ENCODE measurements around the gene ACOT11.
"Not testable (repeated sequence)": the region's sequence is repeated elsewhere in the genome, so short reads cannot be mapped to it uniquely, and the experiment has no call there.

The ACOT11 gene

DNA sequence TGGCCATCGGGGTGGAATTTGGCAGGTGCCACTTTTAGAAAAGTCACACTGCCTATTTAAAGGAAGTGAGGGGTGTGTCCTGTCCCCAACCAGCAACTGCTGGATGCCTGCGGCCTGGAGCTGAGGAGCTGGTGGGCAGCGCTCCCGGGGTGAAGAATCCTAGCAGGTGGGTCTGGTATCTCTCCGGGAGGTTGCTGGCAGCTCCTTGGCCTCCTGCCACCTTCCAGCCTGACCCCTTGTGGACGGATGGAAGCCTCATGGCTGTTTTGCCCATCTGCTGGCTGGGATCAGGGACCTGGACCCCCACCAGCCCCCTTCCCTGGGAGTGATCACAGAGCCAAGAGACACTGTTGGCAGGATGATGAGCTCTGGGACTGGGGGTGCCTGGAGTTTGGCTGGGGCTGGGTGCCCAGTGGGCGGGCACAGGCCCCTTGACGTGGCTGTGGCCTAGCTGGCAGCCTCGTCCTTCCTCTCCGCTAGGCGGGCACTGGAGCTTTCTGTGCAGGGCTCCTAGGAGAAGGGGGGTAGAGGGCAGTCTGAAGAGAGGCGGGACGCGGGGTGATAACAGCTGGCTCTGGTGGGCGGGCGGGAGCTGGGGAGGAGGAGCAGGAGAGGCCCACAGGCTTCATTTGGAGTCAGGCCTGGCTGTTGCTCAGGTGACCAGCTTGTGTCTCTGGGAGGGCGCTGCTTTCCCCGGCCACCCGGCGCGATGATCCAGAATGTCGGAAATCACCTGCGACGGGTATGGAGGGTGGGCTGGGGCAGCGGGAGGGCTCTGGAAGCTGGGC, at the start of gene ACOT11:
ACOT11 (plus strand) TSS at position 628 of the 788 bp plus-strand sequence; CDS start at position 710, 82 bp downstream.
- no peak for DNase-seq (ENCODE audit: low read depth in 2 of 2)

DNA sequence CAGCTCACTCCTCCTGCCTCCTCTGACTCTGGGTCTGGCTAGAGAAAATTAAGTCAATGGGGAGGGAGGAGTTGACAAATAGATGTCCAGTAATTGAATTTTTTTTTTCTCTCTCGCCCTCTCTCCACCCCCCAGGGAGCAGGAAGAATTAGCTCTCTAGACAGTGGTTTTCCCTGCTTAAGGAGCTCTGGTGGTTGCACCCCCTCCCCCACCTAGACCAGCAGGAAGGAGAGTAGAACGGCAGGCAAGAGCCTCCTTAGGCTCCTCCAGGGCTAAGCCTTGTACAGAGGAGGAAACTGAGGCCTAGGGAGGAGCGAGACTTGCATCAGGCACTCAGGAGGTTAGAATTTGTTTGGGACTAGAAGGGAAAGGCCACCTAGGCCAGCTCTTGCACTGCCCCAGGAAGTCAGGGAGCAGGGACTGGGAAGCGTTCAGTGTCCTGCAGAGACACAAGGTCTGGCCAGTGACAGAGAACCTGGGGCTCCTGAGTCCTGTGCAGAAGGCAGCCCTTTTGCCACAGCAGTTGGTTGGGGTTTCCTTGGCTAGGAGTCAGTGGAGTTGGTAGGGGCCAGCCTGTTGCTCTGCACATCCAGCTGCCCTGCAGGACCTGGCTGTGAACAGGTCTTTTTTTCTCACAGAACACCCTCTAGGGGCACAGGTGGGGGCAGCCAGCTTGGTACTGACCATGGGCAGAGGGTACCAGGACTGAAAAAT, 49.5 kb upstream of the ACOT11 start:
- DNase-seq (ENCODE audit: low read depth in 2 of 2), result no peak

DNA sequence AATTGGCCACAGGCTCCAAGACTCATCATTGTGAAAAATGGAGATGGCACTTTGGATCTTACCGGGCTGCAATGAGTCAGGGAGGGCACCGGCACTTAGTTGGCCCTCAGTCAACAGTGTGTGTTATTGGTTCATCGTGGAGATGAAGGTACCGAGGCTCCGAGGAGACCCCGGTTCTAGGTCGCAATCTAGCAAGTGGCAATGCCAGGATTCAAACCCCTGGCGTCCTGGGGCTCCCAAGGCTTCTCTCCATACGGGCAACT, 49.0 kb upstream of the ACOT11 start:
- no peak for DNase-seq (ENCODE audit: low read depth in 2 of 2)

DNA sequence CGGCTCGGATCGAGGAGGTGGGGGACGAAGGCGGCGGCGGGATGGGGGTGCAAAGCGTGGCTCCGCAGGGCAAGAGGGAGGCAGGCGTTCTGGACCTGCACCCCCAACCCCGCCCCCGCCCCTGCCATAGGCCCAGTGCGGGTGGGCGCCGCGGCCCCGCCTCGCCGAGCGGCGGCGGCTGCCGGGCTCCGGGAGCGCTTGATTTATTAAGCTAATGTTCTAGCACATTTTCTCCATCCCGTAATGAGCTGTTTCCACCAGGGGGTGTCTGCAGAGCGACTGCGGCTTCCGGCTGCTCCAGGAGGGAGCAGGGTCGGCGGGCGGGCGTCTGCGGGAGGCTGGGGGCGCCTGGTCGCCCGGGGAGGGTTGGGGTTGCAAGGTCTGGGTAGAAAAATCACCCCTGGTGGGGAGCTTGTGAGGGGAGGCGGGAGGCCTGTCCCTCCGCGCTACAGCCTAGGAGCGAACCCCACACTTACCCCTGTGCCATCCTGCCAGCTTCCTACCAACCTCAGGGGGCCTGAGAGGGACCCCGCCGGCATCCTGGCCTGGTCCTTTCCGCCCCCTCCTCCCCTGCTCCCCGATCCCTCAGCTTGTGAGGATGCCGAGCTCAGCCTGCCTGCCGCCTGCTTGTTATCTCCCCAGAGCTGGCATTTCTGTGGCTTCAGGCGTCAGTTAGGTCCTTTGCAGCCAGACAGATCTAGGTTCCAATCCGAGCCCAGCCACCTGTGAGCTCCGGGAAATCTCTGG, 48.5 kb upstream of the ACOT11 start:
- DNase-seq (ENCODE audit: low read depth in 2 of 2), result no peak

DNA sequence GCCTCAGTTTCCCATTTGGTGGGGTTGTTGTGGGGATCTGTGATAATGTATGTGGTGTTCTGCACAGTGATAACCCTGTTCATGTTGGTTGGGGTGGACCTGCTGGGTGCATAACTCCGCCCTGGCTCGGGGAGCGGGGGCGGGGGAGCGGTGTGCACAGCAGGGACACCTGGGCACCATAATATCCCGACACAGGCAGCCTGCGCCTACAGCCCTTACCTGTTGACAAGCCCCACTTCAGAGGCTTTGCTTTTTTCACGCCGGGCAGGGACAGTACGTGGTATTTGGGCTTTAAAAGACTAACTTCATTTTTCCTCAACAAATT, 48.0 kb upstream of the ACOT11 start:
- no peak for DNase-seq (ENCODE audit: low read depth in 2 of 2)

DNA sequence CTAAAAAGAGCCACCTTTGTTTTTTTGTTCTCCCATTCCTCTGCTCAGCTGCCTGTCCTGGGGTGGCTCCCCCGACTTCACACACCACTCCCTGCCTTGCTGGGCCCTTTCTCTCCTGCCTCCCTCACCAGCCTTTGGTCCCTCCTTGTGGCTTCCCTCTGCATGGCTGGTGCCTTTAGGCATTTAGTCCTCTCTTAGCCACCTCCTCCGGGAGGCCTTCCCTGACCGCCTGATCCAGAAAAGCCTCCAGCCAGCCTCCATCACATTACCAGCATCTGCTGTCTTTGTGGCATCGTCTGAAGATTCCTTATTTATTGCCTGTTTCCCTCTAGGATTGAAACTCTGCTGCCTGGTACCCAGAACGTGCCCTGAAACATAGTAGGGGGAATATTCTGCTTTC, 46.2 kb upstream of the ACOT11 start:
- no peak for DNase-seq (ENCODE audit: low read depth in 2 of 2)

DNA sequence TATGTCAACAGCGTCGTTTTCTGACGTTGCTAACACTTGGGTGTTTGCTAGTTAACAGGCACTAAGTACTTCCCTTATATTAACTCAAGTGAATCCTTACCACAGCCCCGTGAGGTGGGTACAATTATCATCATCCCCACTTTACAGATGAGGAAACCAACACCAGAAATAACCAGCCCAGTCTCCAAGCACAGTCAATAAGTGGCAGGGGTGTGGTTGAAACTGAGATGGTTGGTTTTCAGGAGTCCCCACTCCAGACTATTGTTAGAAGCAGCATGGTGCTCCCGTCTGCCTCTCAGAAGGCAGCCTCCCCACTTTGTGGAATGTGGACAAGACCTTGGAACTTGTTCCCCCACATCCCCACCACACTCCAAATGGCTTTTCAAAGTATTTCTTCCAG, 45.7 kb upstream of the ACOT11 start:
- no peak for DNase-seq (ENCODE audit: low read depth in 2 of 2)

DNA sequence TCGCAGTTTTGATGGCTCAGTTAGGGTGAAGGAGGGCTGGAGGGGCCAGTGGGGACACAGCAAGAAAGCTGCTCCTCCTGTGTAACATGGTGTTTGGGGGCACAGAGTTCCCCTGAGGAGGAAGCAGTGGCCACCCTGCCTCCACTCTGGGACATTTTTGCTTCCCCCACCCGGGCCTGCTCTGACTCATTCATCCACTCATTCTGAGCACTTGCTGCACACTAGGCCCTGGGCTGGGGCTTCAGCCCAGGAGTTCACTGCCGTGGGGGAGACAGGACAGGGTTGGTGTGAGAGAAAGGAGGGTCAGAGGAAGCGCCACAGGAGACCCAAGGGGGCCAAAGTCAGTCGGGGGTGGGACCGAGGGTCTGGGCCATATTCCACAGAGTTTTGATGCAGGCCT, 41.4 kb upstream of the ACOT11 start:
- DNase-seq (ENCODE audit: low read depth in 2 of 2), result no peak

DNA sequence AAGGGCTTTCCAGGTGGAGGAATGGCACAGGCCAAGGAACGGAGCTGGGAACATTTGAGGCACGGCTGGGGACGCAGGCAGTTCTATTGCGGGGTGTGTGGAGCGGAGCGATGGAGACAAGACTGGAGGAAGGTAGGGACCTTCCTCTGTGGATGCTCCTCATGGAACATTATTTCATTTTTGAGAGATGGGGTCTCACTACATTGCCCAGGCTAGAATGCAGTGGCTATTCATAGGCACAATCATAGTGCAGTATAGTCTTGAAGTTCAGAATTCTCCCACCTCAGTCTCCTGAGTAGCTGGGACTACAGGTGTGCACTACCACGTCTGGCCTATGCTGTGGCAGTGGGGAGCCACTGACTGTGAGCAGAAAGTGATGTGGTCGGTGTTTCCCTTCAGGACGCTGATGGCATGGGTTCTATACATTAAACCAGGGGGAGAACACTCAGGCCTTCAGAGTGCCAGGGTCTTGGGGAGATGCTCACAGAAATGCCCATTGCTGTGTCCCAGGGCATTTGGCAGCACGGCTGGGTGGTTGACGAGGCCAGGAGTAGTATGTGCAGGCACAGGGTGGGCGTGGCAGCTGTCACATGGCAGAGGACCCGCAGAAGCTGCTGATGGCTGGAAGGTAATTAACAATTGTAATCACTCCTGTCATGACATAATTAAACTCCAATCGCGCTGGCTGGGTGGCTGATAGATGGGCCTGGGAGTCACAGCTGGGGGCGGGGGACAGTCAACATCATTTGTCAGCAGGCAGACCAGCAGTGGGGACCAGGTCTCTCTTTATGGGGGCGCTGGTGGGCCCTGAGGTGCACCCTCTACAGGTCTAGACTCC, 40.8 kb upstream of the ACOT11 start:
- no peak for DNase-seq (ENCODE audit: low read depth in 2 of 2)

DNA sequence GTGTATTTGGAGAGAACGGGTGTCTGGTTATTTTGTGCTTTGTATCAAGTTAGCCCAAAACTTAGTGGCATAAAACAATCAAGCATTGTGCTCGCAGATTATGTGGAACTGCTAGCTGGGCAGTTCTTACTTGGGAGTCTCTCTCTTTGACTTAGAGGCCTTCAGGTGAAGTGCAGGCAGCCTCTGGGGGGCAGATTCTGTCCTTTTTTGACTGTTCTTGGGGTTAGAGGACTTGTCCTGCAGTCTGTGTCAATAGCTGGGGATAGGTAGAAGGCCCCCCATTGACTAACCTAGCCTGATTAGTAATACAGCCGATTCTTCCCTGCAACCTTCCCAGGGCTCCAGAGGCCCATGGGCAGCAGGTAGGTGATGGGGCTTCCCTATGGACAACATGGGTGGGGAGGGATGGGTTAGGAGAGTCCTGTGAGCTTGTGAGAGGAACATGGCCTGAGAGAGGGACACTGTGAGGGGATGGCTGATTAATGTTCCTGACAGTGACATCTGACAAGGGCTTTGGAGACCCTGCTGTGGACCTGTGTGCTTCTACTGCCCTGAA, 37.2 kb upstream of the ACOT11 start:
- no peak for DNase-seq (ENCODE audit: low read depth in 2 of 2)

DNA sequence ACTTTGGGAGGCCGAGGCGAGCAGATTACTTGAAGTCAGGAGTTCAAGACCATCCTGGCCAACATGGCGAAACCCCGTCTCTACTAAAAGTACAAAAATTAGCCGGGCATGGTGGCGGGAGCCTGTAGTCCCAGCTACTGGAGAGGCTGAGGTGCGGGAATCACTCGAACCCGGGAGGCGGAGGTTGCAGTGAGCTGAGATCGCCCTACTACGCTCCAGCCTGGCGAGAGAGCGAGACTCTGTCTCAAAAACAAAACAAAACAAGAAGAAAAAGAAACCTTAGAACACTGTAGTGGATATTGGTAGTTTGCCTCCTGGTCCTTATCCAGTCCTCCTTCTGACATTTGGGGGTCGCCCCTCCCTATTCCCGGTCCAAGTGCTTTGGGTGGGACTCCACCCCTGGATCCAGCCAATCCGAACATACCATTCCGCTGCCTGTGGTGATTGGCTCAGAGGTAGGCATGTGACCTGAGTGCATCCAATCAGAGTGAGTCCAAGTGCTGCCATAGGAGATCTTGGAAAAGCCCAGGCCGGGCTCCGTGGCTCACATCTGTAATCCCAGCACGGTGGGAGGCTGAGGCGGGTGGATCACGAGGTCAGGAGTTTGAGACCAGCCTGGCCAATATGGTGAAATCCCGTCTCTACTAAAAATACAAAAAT, 34.0 kb upstream of the ACOT11 start:
- DNase-seq (ENCODE audit: low read depth in 2 of 2), result not testable (repeated sequence)

DNA sequence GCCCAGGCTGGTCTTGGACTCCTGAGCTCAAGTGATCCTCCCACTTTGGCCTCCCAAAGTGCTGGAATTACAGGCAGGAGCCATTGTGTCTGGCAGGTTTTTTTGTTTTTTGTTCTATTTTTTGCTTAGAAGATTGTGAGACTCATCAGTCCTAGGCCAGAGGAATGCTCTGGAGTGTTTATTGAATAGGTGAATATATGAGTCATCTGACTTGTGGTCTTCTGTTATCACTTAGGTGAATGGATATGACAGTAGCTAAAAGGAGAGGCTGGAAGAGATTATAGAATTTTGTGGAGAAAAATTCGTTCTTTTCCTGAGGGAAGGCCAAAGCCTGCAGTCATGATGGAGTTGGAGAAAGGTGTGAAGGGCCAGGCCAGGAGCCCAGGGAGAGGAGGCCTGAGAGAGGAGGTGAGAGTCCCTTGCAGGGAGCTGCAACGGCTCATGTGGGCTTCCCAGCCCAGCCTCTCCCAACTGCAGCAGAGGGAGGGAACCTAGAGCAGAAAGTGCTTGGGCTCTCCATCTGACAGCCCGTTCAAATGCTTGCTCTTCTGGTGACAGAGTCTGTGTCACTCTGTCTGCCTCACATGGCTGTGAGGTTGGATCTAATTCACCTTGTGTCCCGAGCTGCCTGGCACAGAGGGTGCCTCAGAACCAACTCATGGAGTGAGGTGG, 31.6 kb upstream of the ACOT11 start:
- no peak for DNase-seq (ENCODE audit: low read depth in 2 of 2)

DNA sequence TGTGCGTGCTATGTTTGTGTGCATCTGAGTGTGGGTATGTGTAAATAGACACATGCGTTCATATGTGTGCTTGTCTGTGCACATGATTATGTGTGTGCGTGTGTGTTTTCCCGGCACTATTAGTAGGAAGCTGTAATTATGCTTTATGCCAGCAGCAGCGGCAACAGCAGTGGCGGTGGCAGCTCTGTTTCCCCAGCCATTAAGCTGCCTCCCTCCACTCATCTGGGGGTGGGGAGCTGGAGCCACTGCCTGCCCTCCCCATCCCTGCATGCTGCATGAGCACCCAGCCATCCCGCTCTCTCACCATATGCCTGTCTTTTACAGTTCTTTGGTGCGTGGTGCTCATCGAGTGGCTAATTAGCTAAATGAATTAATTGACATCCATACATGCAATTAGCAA, 30.5 kb upstream of the ACOT11 start:
- DNase-seq (ENCODE audit: low read depth in 2 of 2), result no peak

DNA sequence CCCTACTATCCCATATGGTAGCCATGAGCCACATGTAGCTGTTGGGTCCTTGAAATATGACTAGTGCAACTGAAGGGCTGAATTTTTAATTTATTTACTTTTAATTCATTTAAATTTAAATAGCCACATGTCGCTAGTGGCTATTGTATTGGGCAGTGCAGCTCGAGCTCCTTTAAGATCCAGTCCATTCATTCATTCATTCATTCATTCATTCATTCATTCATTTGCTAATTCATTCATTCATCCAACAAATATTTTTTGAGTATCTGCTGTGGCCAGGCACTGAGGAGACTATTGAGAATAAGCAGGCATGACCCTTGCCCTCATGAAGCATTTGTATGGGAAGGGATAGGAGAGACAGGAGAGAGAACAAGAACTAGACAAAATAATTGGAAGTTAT, 29.5 kb upstream of the ACOT11 start:
- DNase-seq (ENCODE audit: low read depth in 2 of 2), result no peak

DNA sequence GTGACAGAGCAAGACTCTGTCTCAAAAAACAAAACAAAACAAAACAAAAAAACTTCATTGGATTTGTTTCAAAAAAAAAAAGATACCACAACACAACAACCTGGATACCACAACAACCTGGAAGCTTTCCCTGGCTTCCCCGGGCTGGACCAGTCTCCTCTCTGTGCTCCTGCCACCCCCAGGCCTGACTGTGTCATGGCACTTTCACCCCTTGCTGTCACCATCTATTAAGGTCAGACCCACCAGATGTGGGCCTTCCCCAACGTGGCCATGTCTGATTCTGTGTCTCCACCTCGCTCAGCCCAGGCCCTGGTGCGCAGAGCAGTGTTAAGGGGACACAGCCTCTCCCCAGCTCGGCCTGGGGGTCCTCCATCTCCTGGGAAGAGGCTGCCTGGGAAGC, 28.3 kb upstream of the ACOT11 start:
- DNase-seq (ENCODE audit: low read depth in 2 of 2), result no peak

DNA sequence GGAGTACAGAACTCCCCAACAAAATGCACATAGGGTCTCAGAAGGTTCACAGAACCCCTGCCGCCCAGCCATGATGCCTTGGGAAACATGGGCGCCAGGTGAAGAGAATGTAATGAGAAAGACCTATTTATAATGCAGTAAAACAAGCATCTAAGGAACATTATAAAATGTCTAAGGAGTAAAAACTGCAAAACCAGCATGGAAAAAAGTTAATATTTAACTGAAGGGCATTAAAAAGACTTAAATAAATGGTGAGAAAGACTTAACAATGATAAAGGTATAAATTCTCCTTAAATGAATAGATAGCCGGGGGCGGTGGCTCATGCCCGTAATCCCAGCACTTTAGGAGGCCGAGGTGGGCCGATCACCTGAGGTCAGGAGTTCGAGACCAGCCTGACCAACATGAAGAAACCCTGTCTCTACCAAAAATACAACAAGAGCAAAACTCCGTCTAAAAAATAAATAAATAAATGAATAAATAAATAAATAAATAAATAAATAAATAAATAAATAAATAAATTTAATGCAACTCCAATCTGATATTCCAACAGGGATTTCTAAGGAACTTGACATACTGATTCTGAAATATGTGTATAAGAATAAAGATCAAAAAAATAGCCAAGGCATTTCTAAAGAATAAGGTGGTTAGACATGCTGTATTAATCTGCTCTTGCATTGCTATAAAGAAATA, 27.3 kb upstream of the ACOT11 start:
- no peak for DNase-seq (ENCODE audit: low read depth in 2 of 2)

DNA sequence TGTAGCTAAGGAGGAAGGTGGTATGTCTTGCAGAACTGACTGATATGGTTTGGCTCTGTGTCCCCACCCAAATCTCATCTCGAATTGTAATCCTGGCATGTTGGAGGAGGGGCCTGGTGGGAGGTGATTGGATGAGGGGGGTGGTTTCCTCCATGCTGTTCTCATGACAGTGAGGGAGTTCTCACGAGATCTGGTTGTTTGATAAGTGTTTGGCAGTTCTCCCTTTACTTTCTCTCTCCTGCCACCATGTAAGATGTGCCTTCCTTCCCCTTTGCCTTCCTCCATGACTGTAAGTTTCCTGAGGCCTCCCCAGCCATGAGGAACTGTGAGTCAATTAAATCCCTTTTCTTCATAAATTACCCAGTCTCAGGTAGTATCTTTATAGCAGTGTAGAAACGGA, 21.5 kb upstream of the ACOT11 start:
- not testable (repeated sequence) for DNase-seq (ENCODE audit: low read depth in 2 of 2)

DNA sequence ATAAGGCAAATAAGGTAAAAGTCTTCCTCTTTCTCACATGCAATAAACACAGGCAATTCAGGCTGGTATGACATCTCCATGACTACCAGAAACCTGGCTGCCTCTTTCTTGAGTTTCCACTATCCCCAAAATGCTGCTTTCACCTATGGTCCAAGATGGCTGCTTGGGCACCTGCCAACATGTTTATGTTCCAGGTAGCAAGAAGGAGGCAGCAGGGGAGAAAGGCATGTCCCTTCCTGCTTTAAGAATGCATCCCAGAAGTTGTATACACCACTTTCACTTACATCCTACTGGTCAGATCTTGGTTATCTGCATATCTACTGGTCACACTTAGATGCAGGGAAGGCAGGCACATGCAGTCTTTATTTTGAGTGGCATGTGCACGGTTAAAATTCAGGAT, 19.4 kb upstream of the ACOT11 start:
- no peak for DNase-seq (ENCODE audit: low read depth in 2 of 2)

DNA sequence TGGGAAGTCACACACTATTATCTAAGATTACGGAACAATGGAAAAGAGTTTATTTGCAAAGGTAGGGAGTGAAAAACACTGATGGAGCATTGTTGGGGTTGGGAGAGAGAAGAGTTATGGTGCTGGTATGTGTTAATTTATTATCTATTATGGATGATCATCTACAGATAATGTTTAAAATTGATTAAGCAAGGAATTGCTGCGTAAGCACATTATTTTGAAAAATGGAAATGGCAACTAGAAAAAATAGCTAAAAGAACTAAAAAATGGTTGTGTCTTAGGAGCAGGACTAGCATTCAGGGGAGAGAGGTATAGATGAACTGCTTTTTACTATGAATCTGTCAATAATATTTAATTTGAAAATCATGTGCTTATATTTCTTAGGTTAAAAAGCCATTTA, 16.0 kb upstream of the ACOT11 start:
- DNase-seq (ENCODE audit: low read depth in 2 of 2), result no peak

DNA sequence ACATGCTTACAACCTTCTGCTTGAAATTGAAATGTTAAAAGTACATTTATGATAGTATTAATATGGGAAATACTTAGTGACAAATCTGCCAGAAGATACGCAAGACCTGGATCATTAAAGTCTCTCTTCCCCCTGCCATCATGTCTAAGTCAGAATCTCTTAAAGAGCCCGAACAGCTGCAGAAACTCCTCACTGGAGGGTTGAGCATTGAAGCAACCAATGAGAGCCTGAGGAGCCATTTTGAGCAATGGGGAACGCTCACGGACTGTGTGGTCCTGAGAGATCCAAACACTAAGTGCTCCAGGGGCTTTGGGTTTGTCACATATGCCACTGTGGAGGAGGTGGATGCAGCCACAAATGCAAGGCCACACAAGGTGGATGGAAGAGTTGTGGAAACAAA, 11.4 kb upstream of the ACOT11 start:
- not testable (repeated sequence) for DNase-seq (ENCODE audit: low read depth in 2 of 2)

Measured in stimulated activated CD4-positive, alpha-beta T cell treated with anti-CD3 and anti-CD28 coated beads, Interleukin-1b, Interleukin-23, amount 100 ng/mL, for 4 hours (primary cell).